GM12865 (cell line): ENCODE data around the gene KCNJ15.

Experiments
- DNase-seq: peaks from one replicate; pipeline ENCODE4 v3.0.0; 2010; ENCODE audit warnings: low read depth
- H3K4me3 ChIP-seq: 2 replicates; pipeline ENCODE4 v1.5.1; 2011; ENCODE audit warnings: mild to moderate bottlenecking, low read depth, low read length, control low read depth
- TF ChIP-seq, protein P1 (sequence below): IDR thresholded peaks from 2 replicates; pipeline ENCODE4 v1.5.1; 2011; ENCODE audit warnings: low read length, control low read depth, low read depth, inconsistent platforms; ENCODE audit not compliant: insufficient read depth; ENCODE audit errors: missing control alignments

Gene KCNJ15

DNA sequence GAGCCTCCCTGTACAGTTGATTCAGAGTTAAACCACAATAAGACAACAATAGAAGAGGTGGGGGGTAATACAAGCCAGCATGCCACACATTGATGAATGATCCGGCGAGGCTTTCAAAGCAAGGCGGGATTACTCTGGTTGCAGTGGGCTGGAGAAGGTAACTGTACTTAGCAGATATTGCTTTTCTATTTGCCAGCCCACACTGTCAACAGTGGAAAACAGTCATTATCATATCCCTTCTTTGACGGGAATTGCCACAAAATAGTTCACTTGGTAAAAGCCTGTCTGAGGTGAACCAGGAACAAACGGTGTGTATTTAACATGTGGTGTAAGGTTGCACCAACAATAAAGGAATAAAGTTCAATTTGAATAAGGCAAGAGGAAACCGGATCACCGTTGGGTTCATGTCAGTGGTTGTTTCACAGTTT, 5.8 kb upstream of the KCNJ15 start:
- H3K4me3 ChIP-seq = no peak overlapping the region
- TF ChIP-seq, protein P1, sequence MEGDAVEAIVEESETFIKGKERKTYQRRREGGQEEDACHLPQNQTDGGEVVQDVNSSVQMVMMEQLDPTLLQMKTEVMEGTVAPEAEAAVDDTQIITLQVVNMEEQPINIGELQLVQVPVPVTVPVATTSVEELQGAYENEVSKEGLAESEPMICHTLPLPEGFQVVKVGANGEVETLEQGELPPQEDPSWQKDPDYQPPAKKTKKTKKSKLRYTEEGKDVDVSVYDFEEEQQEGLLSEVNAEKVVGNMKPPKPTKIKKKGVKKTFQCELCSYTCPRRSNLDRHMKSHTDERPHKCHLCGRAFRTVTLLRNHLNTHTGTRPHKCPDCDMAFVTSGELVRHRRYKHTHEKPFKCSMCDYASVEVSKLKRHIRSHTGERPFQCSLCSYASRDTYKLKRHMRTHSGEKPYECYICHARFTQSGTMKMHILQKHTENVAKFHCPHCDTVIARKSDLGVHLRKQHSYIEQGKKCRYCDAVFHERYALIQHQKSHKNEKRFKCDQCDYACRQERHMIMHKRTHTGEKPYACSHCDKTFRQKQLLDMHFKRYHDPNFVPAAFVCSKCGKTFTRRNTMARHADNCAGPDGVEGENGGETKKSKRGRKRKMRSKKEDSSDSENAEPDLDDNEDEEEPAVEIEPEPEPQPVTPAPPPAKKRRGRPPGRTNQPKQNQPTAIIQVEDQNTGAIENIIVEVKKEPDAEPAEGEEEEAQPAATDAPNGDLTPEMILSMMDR = no peak
- DNase-seq = no peak

DNA sequence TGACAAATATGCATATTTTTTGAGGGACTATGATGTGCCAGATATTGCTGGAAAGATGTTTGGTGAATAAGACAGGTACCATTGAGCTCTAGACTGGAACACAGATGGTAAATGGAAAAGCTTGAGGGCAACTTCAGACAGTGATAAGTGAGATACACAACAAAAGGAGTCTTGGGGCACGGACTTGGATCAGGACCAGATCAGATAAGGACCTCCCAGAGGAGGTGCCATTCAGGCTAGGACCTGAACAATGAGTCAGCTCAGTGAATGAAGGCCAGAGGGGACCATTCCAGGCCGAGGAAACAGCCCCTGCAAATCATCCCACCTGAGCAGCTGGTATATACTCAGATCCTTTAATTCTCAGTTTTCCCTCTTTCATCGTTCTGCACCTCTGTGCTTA, 1.8 kb upstream of the KCNJ15 start:
- no peak for DNase-seq
- TF ChIP-seq, protein P1 = no peak

DNA sequence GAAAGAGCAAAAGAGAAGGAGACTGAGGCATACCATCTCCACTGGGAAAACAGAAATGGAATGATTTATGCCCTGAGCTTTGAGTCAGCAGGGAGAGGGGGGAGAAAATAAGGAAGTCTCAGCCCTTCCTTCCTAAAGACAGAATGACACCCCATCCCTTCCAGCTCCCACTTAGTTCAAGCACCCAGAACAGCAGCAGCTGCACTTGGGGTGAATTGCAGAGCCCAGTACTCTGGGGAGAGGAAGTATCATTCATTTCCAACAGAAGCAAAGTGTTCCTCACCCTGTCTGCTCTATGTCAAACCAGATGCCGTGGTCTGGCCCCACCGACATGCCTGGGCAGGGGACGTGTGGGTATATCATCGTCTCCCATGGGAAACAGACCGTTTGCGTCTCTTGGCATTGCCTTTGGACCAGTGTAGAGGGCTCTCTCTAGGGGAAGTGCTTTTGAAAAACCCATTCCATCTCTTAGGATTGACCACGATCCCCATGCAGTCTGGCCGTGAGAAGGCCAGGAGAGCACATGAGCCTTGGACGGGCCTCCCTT, 1.1 kb upstream of the KCNJ15 start:
- TF ChIP-seq, protein P1 = no peak
- no peak for DNase-seq
- H3K4me3 ChIP-seq = no peak overlapping the region

More for the DNA sequence above, 1.8 kb upstream of the KCNJ15 start:
- no peak overlapping the region for H3K4me3 ChIP-seq

DNA sequence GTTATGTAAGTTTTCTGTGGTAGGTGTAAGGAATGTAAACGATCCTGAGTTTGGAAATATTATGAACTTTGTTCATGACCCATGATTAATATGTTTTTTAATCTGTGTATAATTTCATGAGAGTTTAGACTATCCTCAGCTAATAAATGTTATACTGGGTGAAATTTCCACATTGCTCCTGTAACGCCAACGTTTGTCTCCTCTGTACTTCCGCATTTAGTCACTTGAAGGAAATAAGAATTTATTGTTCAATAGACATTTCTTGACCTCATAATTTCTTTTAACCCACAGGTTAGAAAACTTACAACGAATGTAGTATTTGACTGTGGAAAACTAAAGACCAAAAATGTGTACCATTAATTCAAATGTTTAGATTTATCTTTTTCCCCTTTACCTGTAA, 876 bp downstream of the KCNJ15 start:
- TF ChIP-seq, protein P1 = no peak
- DNase-seq = no peak
- H3K4me3 ChIP-seq = no peak overlapping the region

DNA sequence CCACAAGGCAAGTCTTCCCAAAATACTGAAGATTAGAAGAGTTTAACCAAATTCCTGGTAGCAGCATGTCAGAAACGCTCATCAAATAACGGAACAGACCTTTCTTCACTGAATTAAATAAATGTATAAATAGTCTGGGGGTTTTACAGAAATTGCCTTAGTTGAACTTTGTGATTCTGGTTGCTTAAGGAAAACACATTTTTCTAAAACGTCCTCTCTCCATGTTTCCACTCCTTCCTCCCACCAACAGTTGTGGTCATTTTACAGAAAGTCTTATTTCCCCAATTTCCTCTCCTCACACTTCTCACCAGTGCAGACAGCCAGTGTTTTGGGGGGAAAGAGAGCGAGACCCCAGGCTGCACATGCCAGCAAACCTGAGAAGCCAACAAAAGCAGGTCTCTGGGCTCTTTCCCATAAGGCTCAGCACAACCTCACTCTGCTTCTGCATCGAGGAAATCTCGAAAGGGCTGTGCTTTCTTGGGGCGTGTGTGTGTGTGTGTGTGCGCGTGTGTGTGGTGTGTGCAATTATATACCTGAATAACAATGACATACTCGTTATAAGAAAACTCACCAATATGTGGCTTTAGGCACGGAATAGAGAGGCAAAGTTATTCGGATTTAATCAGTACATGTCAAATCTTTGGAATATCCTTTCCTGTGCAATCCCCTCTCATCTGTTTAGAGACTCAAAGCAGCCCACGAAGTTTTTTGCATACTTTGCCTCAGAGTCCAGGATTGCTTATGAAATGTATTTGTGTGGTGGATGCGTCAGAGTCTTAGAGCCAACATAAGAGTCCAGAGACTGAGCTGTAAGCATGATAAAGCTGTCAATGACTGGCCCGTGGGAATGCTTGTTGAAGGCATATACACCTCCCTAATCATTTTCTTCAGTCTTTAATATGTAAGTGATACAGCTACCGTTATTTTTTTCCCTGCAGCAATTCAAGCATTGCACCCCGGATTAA, 2.0 kb downstream of the KCNJ15 start:
- DNase-seq = no peak
- H3K4me3 ChIP-seq = no peak overlapping the region
- TF ChIP-seq, protein P1 = no peak

DNA sequence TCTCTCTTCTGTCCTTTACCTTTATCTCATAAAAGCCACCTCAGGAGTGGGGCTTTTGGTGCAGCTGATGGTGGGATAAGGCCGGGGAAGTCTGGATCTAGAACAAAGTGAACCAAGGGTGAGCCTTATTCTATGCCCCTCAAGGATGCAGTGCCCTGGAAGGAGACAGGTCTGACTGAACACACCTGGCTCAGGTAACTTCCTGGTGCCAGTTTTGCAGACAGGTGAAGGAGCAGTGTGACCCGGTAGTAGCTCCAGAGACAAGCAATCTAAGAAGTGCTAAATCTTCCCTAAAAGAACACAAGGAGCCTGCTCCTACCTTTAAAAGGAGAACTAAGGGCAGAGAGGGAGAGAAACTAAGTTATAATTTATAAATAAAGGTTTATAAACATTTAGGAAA, 2.9 kb downstream of the KCNJ15 start:
- TF ChIP-seq, protein P1 = no peak
- DNase-seq = no peak

More for the DNA sequence above, 2.9 kb downstream of the KCNJ15 start:
- H3K4me3 ChIP-seq = no peak overlapping the region
